Measurements from ENCODE around the gene RLN3. TPM values are rescaled to one million over a fixed set of nuclear protein-coding genes. Genes with fewer than 3 reads are reported as not detected.

Gene RLN3
- total RNA-seq, 1 donor from 2014 or later, result not detected

GRCh38 chr19:13981021-13981420 lies 46.9 kb upstream of the RLN3 start:
- H3K36me3 Mint-ChIP-seq (ENCODE audit: unreplicated experiment), result peaks cover 5% of the 10 kb centered on the region
- H3K4me1 Mint-ChIP-seq (ENCODE audit: unreplicated experiment), result peaks cover 8% of the 10 kb centered on the region
- H3K27me3 Mint-ChIP-seq (ENCODE audit: unreplicated experiment), result no peaks in the 10 kb centered on the region
- H3K9me3 Mint-ChIP-seq (ENCODE audit: unreplicated experiment), result no peaks in the 10 kb centered on the region
- no peak for TF ChIP-seq CTCF (IDR thresholded peaks at IDR 0.05)
- DNase-seq (ENCODE audit: extremely low spot score, unreplicated experiment), result no peak
- no peak overlapping the region for H3K4me3 Mint-ChIP-seq (ENCODE audit: unreplicated experiment)
- H3K27ac Mint-ChIP-seq (ENCODE audit: unreplicated experiment), result no peak overlapping the region

DNA sequence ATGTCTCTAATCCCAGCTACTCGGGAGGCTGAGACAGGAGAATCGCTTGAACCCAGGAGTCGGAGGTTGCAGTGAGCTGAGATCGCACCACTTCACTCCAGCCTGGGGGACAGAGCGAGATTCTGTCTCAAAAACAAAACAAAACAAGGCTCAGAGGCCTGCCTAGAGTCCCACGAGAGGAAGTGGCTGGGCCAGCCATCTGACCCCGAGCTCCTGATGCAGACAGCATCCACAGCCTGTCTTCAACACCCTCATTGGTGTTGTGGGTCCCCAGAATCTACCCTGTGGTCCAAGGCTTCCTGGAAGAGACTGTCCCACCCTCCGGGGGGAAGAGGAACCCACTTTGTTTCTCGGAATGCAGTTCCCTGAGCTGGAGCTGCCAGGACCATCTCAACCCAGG lies 46.5 kb upstream of the RLN3 start:
- Mint-ChIP-seq H3K36me3 (ENCODE audit: unreplicated experiment) (peaks cover 1% of the 10 kb centered on the region), H3K4me3 (ENCODE audit: unreplicated experiment) (no peak overlapping the region), H3K27me3 (ENCODE audit: unreplicated experiment) (no peaks in the 10 kb centered on the region), H3K4me1 (ENCODE audit: unreplicated experiment) (peaks cover 11% of the 10 kb centered on the region), H3K9me3 (ENCODE audit: unreplicated experiment) (no peaks in the 10 kb centered on the region), H3K27ac (ENCODE audit: unreplicated experiment) (no peak overlapping the region)
- TF ChIP-seq CTCF (IDR thresholded peaks at IDR 0.05), result no peak
- no peak for DNase-seq (ENCODE audit: extremely low spot score, unreplicated experiment)

- Mint-ChIP-seq H3K4me1 (ENCODE audit: unreplicated experiment) (peaks cover 16% of the 10 kb centered on the region), H3K36me3 (ENCODE audit: unreplicated experiment) (no peaks in the 10 kb centered on the region), H3K9me3 (ENCODE audit: unreplicated experiment) (no peaks in the 10 kb centered on the region), H3K4me3 (ENCODE audit: unreplicated experiment) (no peak overlapping the region), H3K27ac (ENCODE audit: unreplicated experiment) (no peak overlapping the region), H3K27me3 (ENCODE audit: unreplicated experiment) (no peaks in the 10 kb centered on the region)
- no peak for TF ChIP-seq CTCF (IDR thresholded peaks at IDR 0.05)
- no peak for DNase-seq (ENCODE audit: extremely low spot score, unreplicated experiment)
Observed at GRCh38 chr19:13981988-13982501, 45.9 kb upstream of the RLN3 start.

- H3K4me1 Mint-ChIP-seq (ENCODE audit: unreplicated experiment), result peaks cover 20% of the 10 kb centered on the region
- no peaks in the 10 kb centered on the region for H3K9me3 Mint-ChIP-seq (ENCODE audit: unreplicated experiment)
- H3K36me3 Mint-ChIP-seq (ENCODE audit: unreplicated experiment), result no peaks in the 10 kb centered on the region
- H3K27me3 Mint-ChIP-seq (ENCODE audit: unreplicated experiment), result no peaks in the 10 kb centered on the region
- H3K27ac Mint-ChIP-seq (ENCODE audit: unreplicated experiment), result no peak overlapping the region
- TF ChIP-seq CTCF (IDR thresholded peaks at IDR 0.05), result no peak
- H3K4me3 Mint-ChIP-seq (ENCODE audit: unreplicated experiment), result no peak overlapping the region
- DNase-seq (ENCODE audit: extremely low spot score, unreplicated experiment), result no peak
Observed at GRCh38 chr19:13982773-13983172, 45.2 kb upstream of the RLN3 start.

GRCh38 chr19:13983213-13983889 lies 44.6 kb upstream of the RLN3 start:
- H3K27me3 Mint-ChIP-seq (ENCODE audit: unreplicated experiment), result no peaks in the 10 kb centered on the region
- no peaks in the 10 kb centered on the region for H3K9me3 Mint-ChIP-seq (ENCODE audit: unreplicated experiment)
- no peak for DNase-seq (ENCODE audit: extremely low spot score, unreplicated experiment)
- H3K27ac Mint-ChIP-seq (ENCODE audit: unreplicated experiment), result no peak overlapping the region
- TF ChIP-seq CTCF (IDR thresholded peaks at IDR 0.05), result no peak
- no peaks in the 10 kb centered on the region for H3K36me3 Mint-ChIP-seq (ENCODE audit: unreplicated experiment)
- H3K4me1 Mint-ChIP-seq (ENCODE audit: unreplicated experiment), result peaks cover 20% of the 10 kb centered on the region
- no peak overlapping the region for H3K4me3 Mint-ChIP-seq (ENCODE audit: unreplicated experiment)

All from osteocyte (in vitro differentiated cells).